K562 (cell line): Measurements from ENCODE around the gene WSCD1. TPM values are rescaled to one million over a fixed set of nuclear protein-coding genes. Genes with fewer than 3 reads are reported as not detected.

Experiments used
- ATAC-seq: fragments of 200-7000 bp; cut with Tn5 transposase; 3 replicates; pipeline ENCODE4 v1.9.1; 2020; ENCODE audit warnings: moderate library complexity
- BruUV-seq: library from RNA; stranded (reverse); fragments of 400-500 nt; replicated peaks from 2 replicates; lab custom pipeline; 2021; lab: Mats Ljungman, UMichigan
- CTCF ChIA-PET: fragments of 300-600 bp; formaldehyde crosslinking; extraction: SDS; loops from one replicate; lab custom pipeline; 2021; ENCODE audit warnings: low intra/inter-chr PET ratio; lab: Yijun Ruan, JAX
- POLR2A ChIA-PET: fragments of 300-600, 350-650 bp; sonication (Branson Sonifier 250); formaldehyde crosslinking; extraction: SDS; loops from one replicate; lab custom pipeline; 2021; ENCODE audit warnings: antibody characterized with exemption, inconsistent platforms; lab: Yijun Ruan, JAX
- DNase-seq, 4 experiments: peaks; one replicate each; pipeline versions ENCODE4 v3.0.0 to v3.0.0-alpha.2; 2011 to 2018; ENCODE audit warnings: low spot score in 3 of 4, mixed read lengths in 3 of 4; ENCODE audit errors: extremely low read depth in 1 of 4
- FAIRE-seq: peaks from 2 replicates; lab custom pipeline; 2011; peaks lifted over from hg19 to GRCh38; lab: Jason Lieb, UNC
- H2AFZ ChIP-seq: 2 replicates; pipeline ENCODE4 v1.6.0; 2011; ENCODE audit warnings: low read depth, low read length, control low read depth, inconsistent platforms
- H3K27ac ChIP-seq: fragments of 200-600 bp; 3 replicates; pipeline ENCODE4 v1.8.0; 2011; ENCODE audit warnings: low read depth, mild to moderate bottlenecking, control low read depth, inconsistent platforms, low read length, moderate library complexity, mixed read lengths; ENCODE audit errors: extremely low read depth
- H3K27me3 ChIP-seq, 2 experiments: fragments of 300-600 bp in 1 of 2; 2 replicates in 1 of 2; 3 replicates in 1 of 2; pipeline versions ENCODE4 v1.6.0 to v1.8.0; 2011; ENCODE audit warnings: inconsistent platforms in 2 of 2, low read length in 2 of 2, mild to moderate bottlenecking in 1 of 2, mixed read lengths in 1 of 2, moderate library complexity in 1 of 2; ENCODE audit not compliant: control insufficient read depth in 2 of 2, insufficient read depth in 2 of 2
- H3K36me3 ChIP-seq: fragments of 300-600 bp; 3 replicates; pipeline ENCODE4 v1.8.0; 2011; ENCODE audit warnings: mild to moderate bottlenecking, low read length, inconsistent platforms; ENCODE audit not compliant: control insufficient read depth, insufficient read depth
- H3K4me1 ChIP-seq, 2 experiments: fragments of 200-600 bp in 1 of 2; replicated peaks in 1 of 2; 2 replicates in 1 of 2; 3 replicates in 1 of 2; pipeline versions ENCODE4 v1.5.1 to v1.8.0; 2011; ENCODE audit warnings: inconsistent platforms in 2 of 2, low read length in 2 of 2, mild to moderate bottlenecking in 1 of 2, mixed read lengths in 1 of 2, moderate library complexity in 1 of 2; ENCODE audit not compliant: control insufficient read depth in 2 of 2, insufficient read depth in 2 of 2
- H3K4me2 ChIP-seq: 2 replicates; pipeline ENCODE4 v1.6.1; 2011; ENCODE audit warnings: low read length, control low read depth, inconsistent platforms, mixed read lengths; ENCODE audit not compliant: insufficient read depth
- H3K4me3 ChIP-seq: fragments of 200-600 bp; sonication (generic), shearing (Covaris generic); 2 replicates; pipeline ENCODE4 v1.5.1; 2016; ENCODE audit warnings: control low read depth, inconsistent platforms
- H3K79me2 ChIP-seq: fragments of 200-600 bp; 3 replicates; pipeline ENCODE4 v1.8.0; 2011; ENCODE audit warnings: low read length, inconsistent platforms; ENCODE audit not compliant: control insufficient read depth, insufficient read depth
- H3K9ac ChIP-seq, 2 experiments: 2 replicates each; pipeline versions ENCODE4 v1.6.0 to v1.6.1; 2011; ENCODE audit warnings: low read depth in 2 of 2, low read length in 2 of 2, control low read depth in 1 of 2, inconsistent platforms in 1 of 2, mild to moderate bottlenecking in 1 of 2, mixed read lengths in 1 of 2; ENCODE audit not compliant: insufficient read depth in 1 of 2
- H3K9me1 ChIP-seq: one replicate; pipeline ENCODE4 v1.6.0; 2011; ENCODE audit warnings: inconsistent platforms, mild to moderate bottlenecking, low read length, moderate library complexity; ENCODE audit not compliant: control insufficient read depth, insufficient read depth
- H3K9me3 ChIP-seq: replicated peaks from 2 replicates; pipeline ENCODE4 v1.5.1; 2011; ENCODE audit warnings: low read depth, low read length, inconsistent platforms; ENCODE audit not compliant: control insufficient read depth, insufficient read depth
- H4K20me1 ChIP-seq: replicated peaks from 2 replicates; pipeline ENCODE4 v1.6.1; 2011; ENCODE audit warnings: low read length, inconsistent platforms, mixed read lengths; ENCODE audit not compliant: control insufficient read depth, insufficient read depth
- CBX8 ChIP-seq: fragments of 200-600 bp; sonication (generic); IDR thresholded peaks from 2 replicates; pipeline ENCODE4 v1.6.1; 2012; ENCODE audit warnings: borderline replicate concordance, mixed run types, low read depth, mild to moderate bottlenecking, moderate library complexity, mixed read lengths, low read length, control low read depth, inconsistent platforms; ENCODE audit not compliant: poor library complexity, severe bottlenecking; ENCODE audit errors: extremely low read depth
- CXXC5 ChIP-seq: fragments of 250-450 bp; sonication (Bioruptor Pico); IDR thresholded peaks from 2 replicates; pipeline ENCODE4 v1.8.0; 2022; ENCODE audit warnings: inconsistent platforms, mild to moderate bottlenecking, moderate library complexity
- ETV5 ChIP-seq: sonication (generic); formaldehyde crosslinking; IDR thresholded peaks from 2 replicates; pipeline ENCODE4 v1.4.0; 2020; ENCODE audit warnings: low read depth, mild to moderate bottlenecking, missing genetic modification reagents
- FOXK1 ChIP-seq: sonication (generic); formaldehyde crosslinking; IDR thresholded peaks from 2 replicates; pipeline ENCODE4 v1.8.0; 2022; ENCODE audit warnings: missing genetic modification reagents, mild to moderate bottlenecking, borderline replicate concordance
- HDAC3 ChIP-seq: fragments of 450-650 bp; IDR thresholded peaks from 2 replicates; pipeline ENCODE4 v1.6.1; 2018; ENCODE audit warnings: borderline replicate concordance, mild to moderate bottlenecking, moderate library complexity; ENCODE audit not compliant: partially characterized antibody
- PCBP2 ChIP-seq: fragments of 200-400 bp; formaldehyde crosslinking; IDR thresholded peaks from 2 replicates; pipeline ENCODE4 v1.6.1; 2018; ENCODE audit warnings: low read length, low read depth, mild to moderate bottlenecking, moderate library complexity; ENCODE audit not compliant: poor library complexity, severe bottlenecking
- RBM14 ChIP-seq: fragments of 200-400 bp; formaldehyde crosslinking; IDR thresholded peaks from 2 replicates; pipeline ENCODE4 v1.6.1; 2018; ENCODE audit warnings: low read depth, mild to moderate bottlenecking, low read length, moderate library complexity, borderline replicate concordance; ENCODE audit not compliant: insufficient read depth
- RUNX1 ChIP-seq: sonication (generic); IDR thresholded peaks from 2 replicates; pipeline ENCODE4 v1.6.1; 2016; ENCODE audit warnings: antibody characterized with exemption, low read depth
- SAFB ChIP-seq: fragments of 200-400 bp; formaldehyde crosslinking; IDR thresholded peaks from 2 replicates; pipeline ENCODE4 v1.6.1; 2017; ENCODE audit warnings: low read depth, low read length, borderline replicate concordance
- SMC3 ChIP-seq: conservative IDR thresholded peaks from 2 replicates; pipeline ENCODE4 v1.6.1; 2011; ENCODE audit warnings: low read depth, low read length, improper control_type of control experiment; ENCODE audit not compliant: insufficient read depth
- SRSF7 ChIP-seq: fragments of 200-400 bp; formaldehyde crosslinking; optimal IDR thresholded peaks from 2 replicates; pipeline ENCODE3; 2017; ENCODE audit warnings: mild to moderate bottlenecking, low read depth, low read length
- ZNF121 ChIP-seq: sonication (generic); formaldehyde crosslinking; conservative IDR thresholded peaks from 2 replicates; pipeline ENCODE4 v1.8.0; 2022; ENCODE audit warnings: missing genetic modification reagents
- ZNF785 ChIP-seq: fragments of 250-450 bp; sonication (Bioruptor Pico); IDR thresholded peaks from 2 replicates; pipeline ENCODE4 v1.4.0; 2020; ENCODE audit warnings: mild to moderate bottlenecking
- WGBS: fragments of 100-300 bp; shearing (Covaris generic); methylation state at CpG from one replicate; pipeline ENCODE4 v1.1.6; 2016; ENCODE audit warnings: low coverage, mixed read lengths; ENCODE audit not compliant: insufficient coverage; ENCODE audit errors: missing lambda C conversion rate; 5-methylcytosine and 5-hydroxymethylcytosine counted together
- in situ Hi-C: fragments of 300-500 bp; cut with MboI; formaldehyde crosslinking; loops from 4 replicates; pipeline ENCODE4 v1.15.0; 2018; ENCODE audit warnings: inconsistent platforms, mixed read lengths
- intact Hi-C: fragments of 100-400 bp; cut with micrococcal nuclease; formaldehyde crosslinking; loops from 2 replicates; pipeline ENCODE4 v1.14.2; 2022
- polyA plus RNA-seq, 8 experiments: library from polyadenylated mRNA; depleted of rRNA in 4 of 8; stranded (reverse) in 5 of 8; unstranded in 3 of 8; fragments of >200 nt; fragmentation: Nextera tagmentation in 2 of 8; fragmentation: Illumina TruSeq in 1 of 8; extraction: Ambion mirVana in 2 of 8; extraction: Trizol in 1 of 8; gene quantifications; 2 replicates each; pipeline versions ENCODE4 v1.2.1 to v1.2.3, GENCODE V29; 2011 to 2014; ENCODE audit warnings: inconsistent platforms in 1 of 8, missing spikeins in 1 of 8
- total RNA-seq, 7 experiments: library from RNA; depleted of rRNA in 6 of 7; stranded (reverse); fragments of >200 nt in 6 of 7; fragmentation: Illumina TruSeq in 2 of 7; extraction: Trizol in 2 of 7; gene quantifications; 2 replicates each; pipeline versions ENCODE4 v1.2.1 to v1.2.3, GENCODE V29; 2011 to 2021; ENCODE audit warnings: low replicate concordance in 1 of 7
- TF ChIP-seq, protein P1 (sequence below): sonication (generic); formaldehyde crosslinking; IDR thresholded peaks from 2 replicates; pipeline ENCODE4 v1.8.1; 2023; ENCODE audit warnings: mild to moderate bottlenecking, missing genetic modification reagents

The WSCD1 gene
- total and polyA plus RNA-seq, 9 of the 15 experiments (the other 6 are each of a cell fraction or from before 2014, with no cell fraction given) = not detected

- FAIRE-seq (no peak), ATAC-seq (no peak), DNase-seq (no peak)
- no peak for TF ChIP-seq SMC3
- TF ChIP-seq PCBP2 = no peak
- TF ChIP-seq ETV5 (CRISPR knock-in tag) = no peak
- no peak for TF ChIP-seq CXXC5 (CRISPR knock-in tag)
- no peak for TF ChIP-seq SRSF7
- TF ChIP-seq ZNF785 (CRISPR knock-in tag) = no peak
- no peak for TF ChIP-seq RUNX1
- no peak for TF ChIP-seq CBX8
- TF ChIP-seq, protein P1, sequence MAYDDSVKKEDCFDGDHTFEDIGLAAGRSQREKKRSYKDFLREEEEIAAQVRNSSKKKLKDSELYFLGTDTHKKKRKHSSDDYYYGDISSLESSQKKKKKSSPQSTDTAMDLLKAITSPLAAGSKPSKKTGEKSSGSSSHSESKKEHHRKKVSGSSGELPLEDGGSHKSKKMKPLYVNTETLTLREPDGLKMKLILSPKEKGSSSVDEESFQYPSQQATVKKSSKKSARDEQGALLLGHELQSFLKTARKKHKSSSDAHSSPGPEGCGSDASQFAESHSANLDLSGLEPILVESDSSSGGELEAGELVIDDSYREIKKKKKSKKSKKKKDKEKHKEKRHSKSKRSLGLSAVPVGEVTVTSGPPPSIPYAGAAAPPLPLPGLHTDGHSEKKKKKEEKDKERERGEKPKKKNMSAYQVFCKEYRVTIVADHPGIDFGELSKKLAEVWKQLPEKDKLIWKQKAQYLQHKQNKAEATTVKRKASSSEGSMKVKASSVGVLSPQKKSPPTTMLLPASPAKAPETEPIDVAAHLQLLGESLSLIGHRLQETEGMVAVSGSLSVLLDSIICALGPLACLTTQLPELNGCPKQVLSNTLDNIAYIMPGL (CRISPR knock-in tag) = no peak
- no peak for TF ChIP-seq FOXK1 (CRISPR knock-in tag)
- TF ChIP-seq HDAC3 = no peak
- TF ChIP-seq SAFB = no peak
- TF ChIP-seq RBM14 = no peak
- TF ChIP-seq ZNF121 (CRISPR knock-in tag) = no peak
- WGBS = 0% methylated on average over 3 of the region's 3 CpGs
- Histone ChIP-seq H3K9ac (no peak overlapping the region), H3K79me2 (no peaks in the 10 kb centered on the region), H3K9me3 (no peaks in the 10 kb centered on the region), H3K4me3 (no peak overlapping the region), H2AFZ (no peak overlapping the region), H3K4me1 (no peaks in the 10 kb centered on the region), H3K27me3 (peaks cover 0 to 21% of the 10 kb centered on the region in 2 experiments; a peak in 3 of 5 replicates), H3K4me2 (no peak overlapping the region), H4K20me1 (peaks cover 3% of the 10 kb centered on the region; the same call in 1 of the 2 replicates), H3K9me1 (no peaks in the 10 kb centered on the region), H3K36me3 (no peaks in the 10 kb centered on the region), H3K27ac (no peak overlapping the region)
- in situ Hi-C loops (no loop called here), intact Hi-C loops (no loop called here)
- no TSS peak for BruUV-seq
- ChIA-PET POLR2A (no interaction called here), CTCF (no interaction called here)
Observed at GRCh38 chr17:6072157-6072556, 2.0 kb downstream of the WSCD1 start.
